GM13976 (cell line): ENCODE measurements around the gene DUSP23.

Experiments used
- DNase-seq: peaks from one replicate; pipeline ENCODE4 v3.0.0; 2012; ENCODE audit warnings: low spot score
- CTCF ChIP-seq: IDR thresholded peaks from 2 replicates; pipeline ENCODE4 v1.5.1; 2012; ENCODE audit warnings: borderline replicate concordance, mild to moderate bottlenecking; ENCODE audit not compliant: insufficient read depth; ENCODE audit errors: extremely low read depth, missing control alignments, control extremely low read depth
- in situ Hi-C: fragments of 300-500 bp; cut with MboI; formaldehyde crosslinking; loops from one replicate; pipeline ENCODE4 v1.12.0; 2022; ENCODE audit warnings: low sequenced_read_pairs, mixed read lengths, inconsistent platforms; ENCODE audit not compliant: unreplicated experiment

DUSP23 gene

GRCh38 chr1:159795534-159795933 is 14.8 kb downstream of the DUSP23 start:
- in situ Hi-C loops: loop anchor here (25.0 kb wide), 2 partner anchors 217 to 658 kb away; no protein-coding TSS in a partner anchor
- no peak for TF ChIP-seq CTCF
- no peak for DNase-seq

GRCh38 chr1:159798893-159799292 is 18.1 kb downstream of the DUSP23 start:
- in situ Hi-C loops: loop anchor here (25.0 kb wide), 2 partner anchors 213 to 662 kb away; no protein-coding TSS in a partner anchor
- peak; percentile 64 for DNase-seq
- peak; percentile 66 for TF ChIP-seq CTCF

DNA sequence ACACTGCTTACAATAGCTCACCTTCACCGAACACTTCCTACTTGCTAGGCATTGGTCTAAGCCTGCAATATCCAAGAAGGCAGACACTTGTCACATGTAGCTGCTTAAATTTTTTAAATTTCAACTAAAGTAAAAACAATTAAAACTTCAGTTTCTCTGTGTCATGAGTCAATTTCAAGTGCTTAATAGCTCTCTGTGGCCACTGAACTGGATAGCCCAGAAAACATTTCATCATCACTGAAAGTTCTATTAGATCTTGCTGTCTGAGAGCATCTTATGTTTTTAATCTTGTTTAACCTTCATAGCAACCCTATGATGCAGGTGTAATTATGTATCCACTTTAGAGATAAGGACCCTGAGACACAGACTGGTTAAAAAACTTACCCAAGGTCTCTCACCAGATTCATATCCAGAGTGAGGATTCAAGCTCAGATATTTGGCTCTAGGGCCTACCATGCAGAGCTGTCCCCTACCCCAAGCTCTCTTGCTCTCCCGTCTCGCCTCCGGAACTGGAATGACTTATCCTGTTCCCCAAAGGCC is 18.8 kb downstream of the DUSP23 start:
- no peak for TF ChIP-seq CTCF
- no peak for DNase-seq
- in situ Hi-C loops: loop anchor here (25.0 kb wide), 2 partner anchors 213 to 662 kb away; no protein-coding TSS in a partner anchor

DNA sequence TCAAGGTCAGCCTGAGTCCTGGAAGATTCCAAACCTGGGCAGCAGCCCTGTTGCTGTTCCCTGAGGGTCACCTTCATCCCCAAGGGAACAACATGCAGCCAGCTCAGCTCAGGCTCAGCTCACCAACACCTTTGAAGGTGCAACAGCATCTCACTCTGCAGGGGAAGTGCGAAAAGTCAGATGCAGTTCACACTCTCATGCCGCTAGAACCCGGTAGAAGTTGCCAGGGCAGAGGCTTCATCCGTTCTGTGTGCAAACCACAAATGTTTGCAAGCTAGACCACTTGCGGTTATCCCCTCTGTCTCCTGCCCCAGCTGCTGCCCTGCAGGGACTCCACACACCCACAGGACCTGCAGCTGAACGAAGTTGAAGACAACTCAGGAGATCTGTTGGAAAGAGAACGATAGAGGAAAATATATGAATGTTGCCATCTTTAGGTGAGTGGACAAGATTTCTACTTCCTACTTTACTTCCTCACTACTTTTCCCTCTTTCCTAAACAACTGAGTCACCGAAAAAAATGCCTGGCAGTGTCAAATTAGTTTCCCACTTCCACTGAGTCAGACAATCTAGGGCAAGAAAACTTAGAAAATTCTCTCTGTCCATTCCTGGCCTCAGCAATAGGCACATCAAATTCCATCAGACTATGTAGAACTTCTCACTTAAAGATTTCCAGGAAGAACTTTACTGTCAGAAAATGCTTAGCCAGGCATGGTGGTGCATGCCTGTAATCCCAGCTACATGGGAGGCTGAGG is 19.6 kb downstream of the DUSP23 start:
- in situ Hi-C loops: no loop called here
- no peak for TF ChIP-seq CTCF

GRCh38 chr1:159802111-159802510 is 21.3 kb downstream of the DUSP23 start, which contains the start of gene FCRL6:
Gene FCRL6 (plus strand): TSS chr1:159802360. CDS start chr1:159802425, 65 bp downstream.
- no peak for TF ChIP-seq CTCF
- in situ Hi-C loops: no loop called here

More for the DNA sequence above, 19.6 kb downstream of the DUSP23 start:
- DNase-seq: no peak

GRCh38 chr1:159803956-159804689 is 23.4 kb downstream of the DUSP23 start:
- in situ Hi-C loops: no loop called here
- TF ChIP-seq CTCF: no peak
- no peak for DNase-seq

More at GRCh38 chr1:159802111-159802510, 21.3 kb downstream of the DUSP23 start, which contains the start of gene FCRL6:
- no peak for DNase-seq
